GM18502 (cell line): ENCODE results near the gene NME3.
"Not testable (repeated sequence)": the region's sequence is repeated elsewhere in the genome, so short reads cannot be mapped to it uniquely, and the experiment has no call there.

ENCODE experiments used
- ATAC-seq: cut with Tn5 transposase; IDR thresholded peaks from one replicate; pipeline ENCODE4 v1.9.1; 2021; ENCODE audit warnings: mild to moderate bottlenecking; ENCODE audit not compliant: unreplicated experiment, poor library complexity

Gene NME3

GRCh38 chr16:1771188-1771863 lies at the start of gene NME3:
NME3 (minus strand) TSS chr16:1771543; CDS start chr16:1771534, 9 bp downstream.
- no peak for ATAC-seq

- ATAC-seq: no peak
Measured at GRCh38 chr16:1820946-1821290, 49.6 kb upstream of the NME3 start.

- no peak for ATAC-seq
Measured at GRCh38 chr16:1820096-1820945, 49.0 kb upstream of the NME3 start.

GRCh38 chr16:1819611-1820010 lies 48.3 kb upstream of the NME3 start:
- no peak for ATAC-seq

- ATAC-seq: no peak
Measured at GRCh38 chr16:1818873-1819525, 47.7 kb upstream of the NME3 start.

GRCh38 chr16:1818204-1818872 lies 47.0 kb upstream of the NME3 start:
- no peak for ATAC-seq

- no peak for ATAC-seq
Measured at GRCh38 chr16:1817716-1818115, 46.4 kb upstream of the NME3 start.

GRCh38 chr16:1817276-1817589 lies 45.9 kb upstream of the NME3 start:
- ATAC-seq: no peak

- no peak for ATAC-seq
Measured at GRCh38 chr16:1816396-1817275, 45.3 kb upstream of the NME3 start.

GRCh38 chr16:1815461-1815860 lies 44.1 kb upstream of the NME3 start:
- no peak for ATAC-seq

GRCh38 chr16:1812732-1813163 lies 41.4 kb upstream of the NME3 start:
- no peak for ATAC-seq

GRCh38 chr16:1810536-1810935 lies 39.2 kb upstream of the NME3 start:
- ATAC-seq: no peak

- no peak for ATAC-seq
Measured at GRCh38 chr16:1810106-1810505, 38.8 kb upstream of the NME3 start.

- ATAC-seq: no peak
Measured at GRCh38 chr16:1809281-1809801, 38.0 kb upstream of the NME3 start.

- no peak for ATAC-seq
Measured at GRCh38 chr16:1808691-1809090, 37.3 kb upstream of the NME3 start.

- ATAC-seq: no peak
Measured at GRCh38 chr16:1807626-1808025, 36.3 kb upstream of the NME3 start.

- ATAC-seq: no peak
Measured at GRCh38 chr16:1800701-1801100, 29.4 kb upstream of the NME3 start.

- ATAC-seq: not testable (repeated sequence)
Measured at GRCh38 chr16:1799263-1799662, 27.9 kb upstream of the NME3 start.

GRCh38 chr16:1794908-1795666 lies 23.7 kb upstream of the NME3 start:
- ATAC-seq: no peak
